ENCODE data around the gene HAGH. TPM values are rescaled to one million over a fixed set of nuclear protein-coding genes. Genes with fewer than 3 reads are reported as not detected.

HAGH gene
- total and polyA plus RNA-seq, 9 of the 15 experiments (the other 6 are each of a cell fraction or from before 2014, with no cell fraction given), result 0.46 to 35.1 (median 16.8) TPM

GRCh38 chr16:1826691-1827573 lies at the start of gene HAGH, which contains the start of gene FAHD1 (continued):
- no peak for TF ChIP-seq TSHZ1 (CRISPR knock-in tag; IDR thresholded peaks at IDR 0.05)
- TF ChIP-seq GTF2F1 (IDR thresholded peaks at IDR 0.05; ENCODE audit: low read depth, low read length), result no peak
- TF ChIP-seq HMGXB4 (CRISPR knock-in tag; IDR thresholded peaks at IDR 0.05), result 0 out of 2 replicates have a peak, but pooled peaks have one; percentile 28
- no peak for TF ChIP-seq MAFK (IDR thresholded peaks at IDR 0.05; ENCODE audit: low read length)
- TF ChIP-seq PURB (CRISPR knock-in tag; IDR thresholded peaks at IDR 0.05; ENCODE audit: low read depth), result no peak
- TF ChIP-seq BDP1 (IDR thresholded peaks at IDR 0.05; ENCODE audit: insufficient read depth, insufficient read length), result no peak
- TF ChIP-seq TRIM25 (IDR thresholded peaks at IDR 0.05; ENCODE audit: borderline replicate concordance), result no peak
- TF ChIP-seq ZFX (CRISPR knock-in tag; IDR thresholded peaks at IDR 0.05), result peak; percentile 96
- TF ChIP-seq SMARCA5 (IDR thresholded peaks at IDR 0.05), result no peak
- peak in 1 of 2 experiments; percentile 42; a peak in 1 of 4 replicates for TF ChIP-seq KDM1A (IDR thresholded peaks at IDR 0.05)
- TF ChIP-seq CBX3 (IDR thresholded peaks at IDR 0.05; ENCODE audit: borderline replicate concordance in 1 of 2, low read length in 2 of 2), result peak in 1 of 2 experiments; percentile 88; a peak in 2 of 3 replicates
- peak; percentile 95 for TF ChIP-seq RBBP5 (IDR thresholded peaks at IDR 0.05; ENCODE audit: borderline replicate concordance, insufficient read depth, low read length, poor library complexity, severe bottlenecking)
- no peak for TF ChIP-seq ZNF41 (CRISPR knock-in tag; conservative IDR thresholded peaks at IDR 0.05)
- TF ChIP-seq POLR3A (IDR thresholded peaks at IDR 0.05; ENCODE audit: borderline replicate concordance, extremely low read depth, insufficient read depth, insufficient read length), result no peak
- TF ChIP-seq E2F1 (CRISPR knock-in tag; IDR thresholded peaks at IDR 0.05), result peak; percentile 85; the same call in 1 of the 2 replicates
- no peak for TF ChIP-seq ZNF253 (CRISPR knock-in tag; conservative IDR thresholded peaks at IDR 0.05)
- peak; percentile 77 for TF ChIP-seq HCFC1 (IDR thresholded peaks at IDR 0.05; ENCODE audit: low read depth, low read length)
- no peak for TF ChIP-seq NUFIP1 (IDR thresholded peaks at IDR 0.05; ENCODE audit: partially characterized antibody)
- TF ChIP-seq ZNF57 (CRISPR knock-in tag; IDR thresholded peaks at IDR 0.05), result no peak

All from K562 (cell line).